CD1c-positive myeloid dendritic cell (primary cell): ENCODE data around the gene SPOCK1.

Experiments
- DNase-seq: peaks from one replicate; pipeline ENCODE4 v3.0.0-alpha.2; 2016; ENCODE audit errors: extremely low spot score

SPOCK1 gene

DNA sequence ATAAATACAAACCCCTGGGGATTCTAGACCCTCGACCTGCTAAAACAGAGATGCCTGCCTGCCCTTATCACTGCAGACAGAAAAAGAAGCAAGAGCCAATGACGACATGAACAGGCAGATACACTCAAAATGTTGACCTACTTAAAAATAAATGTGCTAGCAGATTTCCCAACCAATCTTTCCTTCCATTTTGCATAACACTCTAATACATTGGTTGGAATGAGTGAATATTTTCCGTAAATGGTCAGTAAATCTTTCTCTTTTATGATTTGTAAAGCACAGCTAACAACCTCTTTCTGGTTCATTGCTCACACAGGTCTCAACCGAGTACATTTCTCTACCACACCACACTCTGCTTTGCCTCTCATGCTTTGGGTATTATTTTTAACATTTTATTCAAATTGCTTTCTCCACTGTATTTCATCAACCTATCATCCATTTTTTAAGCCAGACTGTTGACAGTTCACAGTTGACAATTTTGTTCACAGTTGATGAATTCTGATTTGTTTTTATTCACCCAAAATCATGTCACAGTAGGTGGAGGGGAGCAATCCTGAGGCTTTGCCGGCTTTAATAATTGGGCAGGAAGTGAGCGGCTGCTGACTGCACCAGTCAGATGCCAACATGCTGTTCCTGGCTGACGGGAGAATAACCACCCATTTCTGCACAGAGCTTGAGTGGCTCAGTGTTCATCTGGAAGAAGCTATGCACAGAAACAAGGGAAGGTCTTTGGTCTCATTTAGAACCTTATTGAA, 426.6 kb downstream of the SPOCK1 start:
- DNase-seq = no peak

DNA sequence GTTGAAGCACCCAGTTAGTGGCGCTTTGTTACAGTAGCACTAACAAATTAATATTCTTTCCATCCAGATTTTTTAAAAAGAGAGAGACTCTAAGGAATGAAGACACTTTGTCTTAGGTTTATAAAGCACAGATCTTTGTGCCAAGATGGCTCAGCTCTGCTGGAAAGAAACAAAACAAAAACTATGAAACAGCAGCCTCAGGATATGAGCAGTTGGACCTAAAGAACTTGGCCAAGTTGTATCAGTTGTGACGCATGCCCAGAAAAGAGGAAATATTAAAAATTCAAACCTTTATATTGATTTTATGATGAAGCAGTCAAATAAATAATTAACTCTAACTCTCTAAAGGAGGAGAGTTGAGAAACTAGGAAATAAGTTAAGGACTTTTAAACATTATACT, 427.2 kb downstream of the SPOCK1 start:
- no peak for DNase-seq

DNA sequence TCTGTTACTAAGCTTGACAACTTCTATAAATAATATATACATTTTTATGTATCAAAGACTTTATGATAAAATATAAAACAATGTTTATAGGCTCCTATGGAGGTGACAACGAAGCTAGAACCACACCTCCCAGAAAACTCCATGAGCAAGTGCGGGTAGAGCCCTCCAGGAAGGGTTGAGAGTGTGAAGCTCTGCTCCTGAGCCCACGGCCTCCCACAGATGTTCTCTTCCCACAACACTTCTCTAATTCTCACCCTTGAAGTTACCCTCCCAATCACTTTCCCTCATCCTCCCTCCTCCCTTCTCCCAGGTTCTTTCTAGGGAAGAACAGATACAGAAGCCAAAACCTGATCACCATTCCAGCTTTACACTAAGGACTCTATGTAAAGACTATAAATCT, 427.6 kb downstream of the SPOCK1 start:
- DNase-seq = no peak

DNA sequence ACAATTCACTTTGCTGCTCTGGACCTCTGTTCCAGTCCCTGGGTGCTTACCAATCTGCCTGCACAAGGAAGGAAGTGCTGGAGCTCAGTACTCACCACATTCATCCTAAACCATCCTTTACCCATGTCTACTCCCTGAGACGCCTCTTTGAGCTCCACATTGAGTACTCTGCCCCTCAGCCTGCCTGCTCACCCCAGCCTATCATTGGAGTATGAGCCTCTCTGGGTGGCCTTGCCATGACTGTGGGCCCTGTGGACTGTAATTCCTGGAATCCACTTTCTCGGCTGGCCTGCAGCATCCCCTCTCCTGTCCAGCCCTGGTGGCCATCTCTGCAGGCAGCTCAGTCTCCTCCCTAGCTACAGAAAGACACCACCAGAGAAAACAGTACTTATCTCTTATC, 428.6 kb downstream of the SPOCK1 start:
- no peak for DNase-seq

DNA sequence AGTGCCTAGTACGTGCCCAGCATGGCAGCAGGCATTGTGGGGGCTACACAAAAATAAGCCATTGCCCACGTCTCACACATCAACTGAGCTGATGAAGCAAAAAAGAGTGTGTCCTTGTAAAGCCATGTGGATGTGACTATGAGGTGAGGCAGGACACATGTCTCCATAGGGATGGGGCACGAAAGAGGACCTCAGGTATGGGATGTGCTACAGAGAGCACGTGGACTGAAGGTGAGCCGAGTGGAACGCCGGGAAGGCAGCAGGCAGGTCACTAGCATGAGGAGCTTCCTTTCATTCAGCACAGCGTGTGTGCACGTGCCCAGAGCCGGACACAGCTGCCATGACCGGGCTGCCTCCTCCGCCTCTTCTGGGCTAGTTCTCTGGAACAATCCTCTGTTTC, 429.8 kb downstream of the SPOCK1 start:
- no peak for DNase-seq

DNA sequence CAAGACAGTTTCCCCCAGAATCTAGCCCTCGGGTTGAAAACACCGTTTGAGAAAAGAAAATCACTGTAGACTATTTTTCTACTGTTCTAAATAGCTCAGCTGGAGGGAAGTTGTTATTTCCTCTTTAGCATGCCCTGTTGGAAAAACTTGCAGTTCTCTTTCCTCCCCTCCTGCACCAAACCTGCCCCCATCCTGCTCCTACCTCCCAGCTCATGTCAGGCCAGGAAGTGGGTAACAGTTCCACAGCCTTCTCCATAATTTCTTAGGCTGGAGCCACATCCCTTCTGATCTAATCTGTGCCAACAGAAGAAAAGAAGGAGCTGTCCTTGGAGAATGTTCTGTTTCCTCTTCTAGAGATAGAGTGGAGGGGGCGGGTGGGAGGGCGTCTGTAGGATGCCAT, 437.7 kb downstream of the SPOCK1 start:
- no peak for DNase-seq

DNA sequence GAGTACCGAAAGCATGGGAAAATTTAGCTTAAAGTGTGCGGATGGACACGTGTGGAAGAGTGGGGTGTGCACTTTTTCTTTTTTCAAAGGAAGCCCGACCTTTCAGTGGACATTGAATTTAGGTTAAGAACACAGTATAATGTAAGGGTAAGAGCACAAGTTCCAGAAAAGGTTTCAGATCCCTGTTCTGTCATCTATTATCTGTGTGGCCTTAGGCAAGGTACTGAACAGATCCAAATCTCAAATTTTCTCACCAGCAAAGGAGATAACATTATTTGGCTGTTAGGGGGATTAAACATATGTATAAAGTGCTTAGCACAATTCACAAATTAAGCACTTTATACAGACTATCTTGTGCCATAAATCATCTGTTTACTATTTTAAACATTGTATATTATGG, 441.0 kb downstream of the SPOCK1 start:
- no peak for DNase-seq

DNA sequence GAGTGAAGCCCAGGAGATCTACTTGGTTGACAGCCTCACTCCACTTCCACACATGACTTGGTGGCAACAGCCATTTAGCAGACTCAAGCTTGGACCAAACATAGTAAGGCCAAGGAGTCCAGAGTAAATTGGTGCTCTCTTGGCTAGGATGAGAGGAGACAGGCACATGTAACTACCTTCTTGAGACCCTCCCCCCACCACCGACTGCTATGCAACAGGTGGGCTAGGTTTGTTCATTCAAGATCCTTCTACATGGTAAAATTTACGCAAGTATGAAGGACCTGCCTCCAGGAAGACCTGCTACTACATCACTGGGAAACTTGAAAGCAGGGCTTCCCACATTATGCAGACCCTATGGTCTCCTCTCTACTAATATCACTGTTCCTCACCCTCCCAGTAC, 442.4 kb downstream of the SPOCK1 start:
- no peak for DNase-seq

DNA sequence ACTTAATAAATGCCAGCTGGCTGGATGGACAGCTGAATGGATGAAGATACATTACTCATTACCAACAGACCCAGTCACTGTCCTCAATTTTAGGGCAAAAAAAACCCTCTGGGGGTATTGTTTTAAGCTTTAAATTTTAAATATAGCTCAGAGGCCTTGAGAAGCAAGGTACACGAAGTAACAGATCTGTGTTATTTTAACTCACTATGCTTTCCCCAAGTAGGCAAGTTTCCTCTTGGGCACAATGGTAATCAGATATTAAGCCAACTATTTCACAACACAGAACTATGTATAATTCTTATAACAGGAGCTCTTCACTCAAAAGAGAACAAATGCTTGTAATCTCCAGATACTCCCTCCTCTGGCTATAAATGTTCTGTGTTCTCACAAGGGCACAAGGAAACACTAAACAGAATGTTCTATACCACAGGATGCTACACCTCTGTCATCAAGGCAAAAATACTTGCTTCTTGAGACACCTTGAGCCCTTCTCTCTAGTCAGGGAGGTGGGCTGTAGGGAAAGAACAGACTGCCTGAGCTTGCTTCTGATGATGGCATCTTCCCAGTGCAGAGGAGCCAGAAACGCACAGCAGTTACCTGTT, 443.8 kb downstream of the SPOCK1 start:
- no peak for DNase-seq

DNA sequence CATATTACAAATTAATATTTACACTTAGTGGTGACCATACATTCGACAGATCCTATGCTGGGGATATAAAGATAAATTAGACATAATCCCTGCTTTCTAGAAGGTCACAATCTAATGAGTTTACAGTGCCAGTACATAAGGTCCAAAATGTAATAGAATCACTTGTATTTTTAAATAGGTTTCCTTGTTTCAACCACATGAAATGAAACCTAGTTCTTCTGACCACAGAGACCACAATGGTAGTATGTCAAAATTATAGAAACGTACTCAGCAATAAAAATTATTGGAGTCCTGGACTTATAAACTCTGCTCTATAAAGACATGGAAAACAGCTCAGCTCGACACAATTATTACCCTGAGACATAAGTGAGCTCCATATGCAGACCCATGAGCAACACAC, 444.3 kb downstream of the SPOCK1 start:
- no peak for DNase-seq

DNA sequence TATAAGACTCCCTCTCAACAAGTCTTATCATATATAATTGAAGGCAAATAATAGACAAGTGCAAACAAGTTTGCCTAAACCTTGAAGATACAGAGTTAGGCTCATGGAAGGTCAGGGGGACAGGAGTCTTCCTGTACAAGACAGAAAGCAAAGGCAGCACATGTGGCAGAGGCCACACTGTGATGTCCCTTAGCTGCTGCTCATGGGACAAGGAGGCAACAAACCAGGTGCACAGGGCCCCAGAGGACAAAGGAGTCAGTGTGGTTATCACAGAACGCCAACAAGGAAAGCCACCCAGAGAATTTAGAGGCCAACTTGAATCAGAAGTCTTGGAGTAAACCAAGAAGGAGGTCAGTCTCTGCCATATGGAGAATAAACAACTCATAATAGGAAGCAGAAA, 444.8 kb downstream of the SPOCK1 start:
- no peak for DNase-seq

DNA sequence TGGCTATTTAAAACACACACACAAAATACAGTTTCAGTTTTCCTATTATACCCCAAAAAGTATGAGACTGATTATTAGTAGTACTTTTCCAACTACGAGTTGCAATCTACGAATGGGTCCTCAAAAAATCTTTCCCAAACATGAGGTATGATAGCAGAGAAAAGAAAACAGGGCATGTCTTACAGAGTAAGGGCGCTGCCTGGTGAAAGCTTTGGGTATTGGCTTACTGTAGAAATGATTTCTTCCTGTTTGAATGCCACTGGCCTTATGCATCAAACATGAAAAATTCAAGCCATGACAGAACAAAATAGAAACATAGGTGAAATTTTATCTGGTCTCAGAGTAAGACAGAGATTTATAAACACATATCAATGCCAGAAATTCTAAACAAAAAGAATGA, 448.0 kb downstream of the SPOCK1 start:
- DNase-seq = no peak

DNA sequence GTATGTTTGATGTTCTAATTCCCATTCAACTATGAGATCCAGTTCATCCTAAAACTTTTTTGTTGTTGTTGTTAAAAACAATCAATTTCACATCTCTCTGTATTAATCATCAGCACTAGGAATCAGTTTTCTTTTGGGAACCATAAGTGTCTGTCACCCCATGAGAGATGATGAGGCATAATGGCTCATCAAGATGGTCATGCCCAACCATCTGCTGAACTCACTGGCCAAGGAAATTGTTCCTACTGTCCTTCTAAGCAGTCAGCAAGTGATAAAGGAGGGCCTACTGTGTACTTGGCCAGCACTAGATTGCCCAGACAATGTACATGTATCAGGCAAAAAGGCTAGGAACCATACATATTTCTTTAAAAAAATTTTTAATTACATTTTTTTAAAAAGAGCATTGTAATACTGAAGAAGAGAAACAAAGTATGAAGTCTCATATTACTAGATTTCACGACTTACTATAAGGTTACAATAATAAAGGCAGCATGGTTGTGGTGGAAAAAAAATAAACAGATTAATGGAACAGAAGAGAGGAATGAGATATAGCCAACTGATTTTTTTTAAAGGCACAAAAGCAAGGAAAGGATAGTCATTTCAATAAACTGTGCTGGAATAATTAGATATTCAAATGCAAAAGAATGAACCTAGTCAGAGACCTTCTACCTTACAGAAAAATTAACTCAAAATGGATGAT, 458.3 kb downstream of the SPOCK1 start:
- DNase-seq = no peak

DNA sequence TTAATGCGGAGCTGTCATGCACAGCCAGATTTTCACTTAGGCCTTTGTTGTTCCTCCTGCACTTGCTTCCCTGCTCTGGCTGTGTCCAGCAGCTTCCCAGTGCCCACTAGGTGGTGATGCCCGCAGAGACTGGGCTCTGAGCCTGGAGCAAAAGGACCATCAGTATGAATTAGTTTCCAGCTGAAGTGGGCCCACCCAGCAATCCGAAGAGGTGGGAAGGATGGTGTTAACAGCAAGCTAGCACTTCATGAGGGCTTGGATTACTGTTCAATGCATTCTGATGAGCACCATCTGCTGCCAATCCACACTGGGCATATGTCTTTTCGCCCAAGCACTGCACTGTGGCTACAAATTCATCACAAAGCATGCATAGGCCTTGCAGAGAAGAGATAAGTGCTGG, 459.1 kb downstream of the SPOCK1 start:
- no peak for DNase-seq

DNA sequence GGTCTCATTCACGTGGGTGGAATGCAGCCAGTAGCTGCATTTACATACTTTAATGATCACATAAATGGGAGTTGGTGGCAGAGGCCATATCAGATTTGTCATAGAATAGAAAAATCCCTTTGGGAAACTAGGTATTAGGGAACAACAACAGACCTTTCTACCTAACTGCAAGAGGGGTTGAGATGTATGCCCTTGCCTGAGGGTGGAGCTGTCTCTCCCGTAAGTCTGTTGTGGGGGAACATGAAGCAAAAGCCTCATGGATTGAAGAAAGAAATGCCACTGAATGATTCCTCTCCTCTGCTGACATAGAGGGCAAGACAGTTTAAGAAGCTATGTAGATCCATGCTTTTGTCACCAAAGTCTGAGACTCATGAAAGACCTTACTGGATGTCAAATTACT, 461.3 kb downstream of the SPOCK1 start:
- no peak for DNase-seq

DNA sequence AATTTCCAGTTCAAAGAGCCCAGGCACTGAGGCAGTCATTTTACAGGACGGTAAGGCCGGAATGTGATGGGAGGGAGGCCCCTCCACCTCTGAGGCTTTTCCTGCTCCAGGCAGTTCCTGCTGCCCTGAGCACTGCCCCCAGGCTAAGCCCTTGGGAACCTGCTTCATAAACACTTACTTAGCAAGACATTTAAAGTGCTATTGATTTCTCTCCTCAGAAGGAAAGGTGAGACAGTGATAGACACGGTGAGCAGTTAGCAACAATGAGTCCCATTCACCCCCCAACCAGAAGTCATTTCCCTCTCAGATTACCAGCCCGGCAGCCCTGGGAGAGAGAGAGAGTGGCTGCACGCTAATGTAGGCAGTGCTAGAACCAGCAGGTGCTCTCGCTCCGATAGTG, 462.5 kb downstream of the SPOCK1 start:
- no peak for DNase-seq

DNA sequence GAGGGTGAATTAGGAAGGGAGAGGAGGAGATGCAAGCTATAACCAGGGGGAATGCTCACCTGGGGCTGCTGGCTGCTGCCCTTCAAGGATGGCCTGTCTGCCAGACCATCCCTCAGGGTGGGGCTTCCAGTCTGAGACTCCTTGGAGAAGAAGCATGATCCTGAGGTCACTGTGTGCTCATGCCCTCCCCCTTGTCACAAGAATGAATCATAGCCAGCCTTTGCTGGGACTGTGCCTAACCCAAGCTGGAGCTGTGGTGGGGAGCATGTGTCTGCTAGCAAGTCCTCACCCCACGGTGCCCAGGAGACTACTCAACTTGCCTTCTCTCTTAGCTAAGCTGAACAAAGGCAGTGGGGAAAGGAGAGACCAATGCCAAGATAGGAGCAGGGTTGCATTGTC, 463.6 kb downstream of the SPOCK1 start:
- no peak for DNase-seq

DNA sequence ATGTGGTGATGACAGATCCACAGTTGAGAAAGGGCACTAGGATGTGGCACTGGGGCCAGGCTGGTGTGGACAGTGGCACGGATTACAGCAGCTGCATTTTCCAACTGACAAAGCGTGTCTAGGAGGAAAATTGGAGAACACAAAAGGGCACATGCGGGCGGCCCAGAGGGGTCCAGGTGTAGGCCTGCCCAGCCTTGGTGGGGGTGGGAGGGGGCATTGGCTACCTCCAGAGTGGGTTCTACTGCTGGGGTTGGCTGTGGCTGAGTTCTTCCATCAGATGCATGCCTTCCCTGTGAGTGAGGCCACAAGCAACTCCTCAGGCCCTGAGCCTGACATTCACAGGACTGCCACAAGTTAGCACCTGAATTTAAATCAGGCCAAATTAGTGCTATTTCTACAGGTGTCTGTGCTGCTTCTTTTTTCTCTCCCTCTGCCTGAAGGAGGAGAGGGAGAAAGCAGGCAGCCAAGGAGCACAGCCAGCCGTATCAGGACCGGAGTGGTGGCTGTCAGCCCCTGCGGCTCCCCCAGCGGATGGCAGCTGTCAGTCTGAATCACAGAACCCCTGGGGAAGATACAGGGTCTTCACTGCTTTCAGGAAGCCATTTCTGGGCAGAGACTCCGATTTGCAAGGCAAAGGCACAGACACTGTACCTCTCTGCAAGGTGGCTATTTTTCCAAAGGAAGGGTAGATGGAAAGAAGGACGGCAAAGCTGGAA, 464.2 kb downstream of the SPOCK1 start:
- DNase-seq = no peak

DNA sequence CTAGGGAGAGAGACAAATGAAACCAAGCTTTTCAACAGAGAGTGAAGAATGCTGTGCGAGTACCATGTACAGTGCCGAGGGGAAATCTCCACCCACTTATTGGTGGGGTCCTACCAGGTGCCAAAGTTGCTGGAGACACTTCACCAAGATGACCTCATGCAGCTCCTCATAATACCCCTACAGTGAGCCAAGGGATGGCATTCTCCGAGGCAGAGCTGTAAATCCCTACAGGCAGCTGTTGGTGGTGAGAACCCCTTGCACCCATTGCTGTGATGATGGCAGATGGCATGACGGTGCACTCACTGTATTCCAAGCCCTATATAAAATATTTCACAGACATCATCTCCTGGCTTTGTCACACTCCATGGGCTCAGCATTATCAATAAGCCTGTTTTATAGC, 464.9 kb downstream of the SPOCK1 start:
- no peak for DNase-seq

DNA sequence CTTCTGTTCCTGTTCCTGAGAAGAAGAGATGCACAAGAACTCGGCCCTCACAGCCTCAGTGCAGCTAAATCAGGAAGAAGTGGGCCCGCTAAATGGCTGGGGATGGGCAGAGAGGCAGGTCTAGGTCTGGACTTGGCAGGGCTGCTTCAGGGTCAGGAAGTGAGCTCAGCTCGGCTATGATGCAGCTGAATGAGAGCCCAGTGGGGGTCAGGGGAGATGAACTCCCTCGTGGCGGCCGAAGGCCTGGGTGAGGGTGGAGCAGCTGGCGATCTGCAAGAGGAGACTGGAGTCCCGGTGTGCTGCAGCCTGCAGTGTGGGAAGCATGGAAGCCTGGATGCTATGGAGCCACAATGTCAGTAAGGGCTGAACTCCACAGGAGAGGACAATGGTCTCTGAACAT, 466.2 kb downstream of the SPOCK1 start:
- no peak for DNase-seq

DNA sequence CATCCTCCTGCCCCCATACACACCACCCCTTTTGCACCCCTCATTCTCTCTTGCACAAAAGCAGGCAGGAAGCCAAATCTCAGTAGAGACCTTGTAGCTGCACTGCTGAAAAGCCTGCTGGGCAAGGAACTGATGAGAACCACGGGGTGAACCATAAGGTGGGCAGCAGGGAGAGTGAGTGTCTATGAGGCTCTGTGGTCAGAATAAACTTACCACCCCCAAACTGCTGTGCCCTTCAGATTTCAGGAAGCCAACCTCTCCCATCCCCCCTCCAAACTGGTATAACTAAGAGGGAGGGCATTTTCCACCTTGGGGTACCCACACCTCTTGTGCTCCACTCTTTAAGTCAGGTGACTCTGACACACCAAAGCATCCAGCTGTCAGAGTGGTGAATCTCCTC, 471.4 kb downstream of the SPOCK1 start:
- DNase-seq = no peak

DNA sequence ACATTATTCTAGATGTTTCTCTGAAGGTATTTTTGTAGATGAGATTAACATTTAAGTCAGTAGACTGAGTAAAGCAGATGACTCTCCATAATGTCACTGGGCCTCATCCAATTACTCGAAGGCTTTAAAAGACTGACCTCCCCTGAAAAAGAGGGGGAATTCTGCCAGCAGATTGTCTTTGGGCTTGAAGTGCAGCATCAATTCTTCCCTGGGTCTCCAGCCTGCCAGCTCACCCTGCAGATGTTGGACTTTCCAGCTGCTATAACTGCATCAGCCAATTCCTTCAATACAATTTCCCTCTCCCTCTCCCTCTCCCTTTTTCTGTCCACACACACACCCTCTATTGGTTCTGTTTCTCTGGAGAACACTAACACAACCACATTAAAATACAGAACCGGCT, 472.8 kb downstream of the SPOCK1 start:
- no peak for DNase-seq

DNA sequence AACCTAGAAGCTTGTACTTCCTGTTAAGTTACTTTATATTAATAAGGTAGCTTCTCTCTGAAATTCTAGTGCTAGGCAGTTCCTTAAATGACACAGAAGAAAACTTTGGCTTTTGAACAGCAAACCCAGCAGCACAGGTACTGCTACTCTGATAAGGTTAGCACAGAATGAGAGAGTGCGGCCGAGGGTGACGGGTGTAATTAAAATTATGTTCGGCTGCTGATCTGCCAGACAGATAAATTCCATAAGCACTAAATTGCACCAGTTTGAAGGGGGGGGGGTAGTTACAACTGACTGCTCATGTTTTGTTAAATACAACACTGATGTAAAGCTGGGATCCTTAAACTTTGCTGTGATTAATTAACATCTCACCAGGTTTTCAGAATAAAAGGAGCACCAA, 475.1 kb downstream of the SPOCK1 start:
- DNase-seq = no peak
